Nucleus accumbens (tissue), 56 donors: Measurements from ENCODE around the gene RFX1.
"Not testable (repeated sequence)": the region's sequence is repeated elsewhere in the genome, so short reads cannot be mapped to it uniquely, and the experiment has no call there.

Source experiments
- DNase-seq, 56 donors: peaks; one replicate each; lab custom pipeline; 2025; lab: John Stamatoyannopoulos, UW

Gene RFX1

GRCh38 chr19:13946414-13946813 is 59.7 kb downstream of the RFX1 start:
- no peak for DNase-seq

GRCh38 chr19:13942023-13942684 is 64.0 kb downstream of the RFX1 start:
- no peak for DNase-seq

GRCh38 chr19:13938301-13939064 is 67.6 kb downstream of the RFX1 start, which contains the start of gene PODNL1:
Gene PODNL1 (minus strand): TSS chr19:13938417. CDS start chr19:13938181, 236 bp downstream.
- peak in 5 of 56 donors; percentile 0 to 37 (median 14) for DNase-seq

GRCh38 chr19:13937479-13938300 is 68.4 kb downstream of the RFX1 start:
- peak in 1 of 56 donors; percentile 24 for DNase-seq

GRCh38 chr19:13935765-13936510 is 70.2 kb downstream of the RFX1 start:
- DNase-seq = no peak

GRCh38 chr19:13934785-13935109 is 71.4 kb downstream of the RFX1 start:
- DNase-seq = no peak

- DNase-seq = no peak
Measured at GRCh38 chr19:13932911-13933393, 73.2 kb downstream of the RFX1 start.

- DNase-seq = no peak
Measured at GRCh38 chr19:13932149-13932637, 73.9 kb downstream of the RFX1 start.

- DNase-seq = no peak
Measured at GRCh38 chr19:13931391-13932148, 74.5 kb downstream of the RFX1 start.

GRCh38 chr19:13930402-13930801 is 75.7 kb downstream of the RFX1 start:
- DNase-seq = no peak

GRCh38 chr19:13929956-13930355 is 76.2 kb downstream of the RFX1 start:
- no peak for DNase-seq

- no peak for DNase-seq
Measured at GRCh38 chr19:13929340-13929739, 76.8 kb downstream of the RFX1 start.

GRCh38 chr19:13926715-13927114 is 79.4 kb downstream of the RFX1 start:
- no peak for DNase-seq

GRCh38 chr19:13926010-13926409 is 80.1 kb downstream of the RFX1 start:
- DNase-seq = no peak

- no peak for DNase-seq
Measured at GRCh38 chr19:13923194-13923987, 82.7 kb downstream of the RFX1 start.

- not testable (repeated sequence) for DNase-seq
Measured at GRCh38 chr19:13922118-13922517, 84.0 kb downstream of the RFX1 start.

- DNase-seq = peak in 18 of 56 donors; percentile 2 to 49 (median 20)
Measured at GRCh38 chr19:13920940-13921747, 85.0 kb downstream of the RFX1 start.

- no peak for DNase-seq
Measured at GRCh38 chr19:13920524-13920923, 85.6 kb downstream of the RFX1 start.
